BLaER1 (cell line): ENCODE measurements around the gene PRIMPOL.
"Not testable (repeated sequence)": the region's sequence is repeated elsewhere in the genome, so short reads cannot be mapped to it uniquely, and the experiment has no call there.

Experiments used
- H3K27ac ChIP-seq: shearing (Covaris generic); formaldehyde crosslinking; 2 replicates; pipeline ENCODE4 v1.8.1; 2022
- H3K27me3 ChIP-seq: shearing (Covaris generic); formaldehyde crosslinking; 2 replicates; pipeline ENCODE4 v1.8.1; 2022
- H3K36me3 ChIP-seq: shearing (Covaris generic); formaldehyde crosslinking; 2 replicates; pipeline ENCODE4 v1.8.1; 2022
- H3K4me1 ChIP-seq: shearing (Covaris generic); formaldehyde crosslinking; 2 replicates; pipeline ENCODE4 v1.8.1; 2022
- H3K4me2 ChIP-seq: shearing (Covaris generic); formaldehyde crosslinking; 2 replicates; pipeline ENCODE4 v1.8.1; 2022
- H3K4me3 ChIP-seq: shearing (Covaris generic); formaldehyde crosslinking; 2 replicates; pipeline ENCODE4 v1.8.1; 2022
- H3K9ac ChIP-seq: shearing (Covaris generic); formaldehyde crosslinking; 2 replicates; pipeline ENCODE4 v1.8.1; 2022
- H3K9me3 ChIP-seq: shearing (Covaris generic); formaldehyde crosslinking; 2 replicates; pipeline ENCODE4 v1.8.1; 2022
- H4K20me1 ChIP-seq: shearing (Covaris generic); formaldehyde crosslinking; 2 replicates; pipeline ENCODE4 v1.8.1; 2022
- Cebpa-rat ChIP-seq: shearing (Covaris generic); IDR thresholded peaks from 2 replicates; pipeline ENCODE4 v1.8.1; 2022

Gene PRIMPOL

GRCh38 chr4:184617600-184618196, 31.8 kb upstream of the PRIMPOL start:
- peaks cover 24% of the 10 kb centered on the region for H3K9me3 ChIP-seq
- H3K27me3 ChIP-seq, result no peaks in the 10 kb centered on the region
- H3K4me2 ChIP-seq, result no peak overlapping the region
- H3K27ac ChIP-seq, result no peak overlapping the region
- H4K20me1 ChIP-seq, result no peaks in the 10 kb centered on the region
- no peaks in the 10 kb centered on the region for H3K36me3 ChIP-seq
- TF ChIP-seq Cebpa-rat, result no peak
- no peaks in the 10 kb centered on the region for H3K4me1 ChIP-seq
- H3K4me3 ChIP-seq, result no peak overlapping the region
- no peak overlapping the region for H3K9ac ChIP-seq

- H3K9ac ChIP-seq, result no peak overlapping the region
- H3K9me3 ChIP-seq, result peaks cover 5% of the 10 kb centered on the region; the same call in 1 of the 2 replicates
- H3K4me2 ChIP-seq, result no peak overlapping the region
- H3K4me1 ChIP-seq, result no peaks in the 10 kb centered on the region
- TF ChIP-seq Cebpa-rat, result no peak
- H3K27ac ChIP-seq, result no peak overlapping the region
- peaks cover 7% of the 10 kb centered on the region; the same call in 1 of the 2 replicates for H3K36me3 ChIP-seq
- no peak overlapping the region for H3K4me3 ChIP-seq
- H3K27me3 ChIP-seq, result no peaks in the 10 kb centered on the region
- H4K20me1 ChIP-seq, result no peaks in the 10 kb centered on the region
Measured at GRCh38 chr4:184620212-184620867, 29.2 kb upstream of the PRIMPOL start.

GRCh38 chr4:184621518-184621917, 28.0 kb upstream of the PRIMPOL start:
- peaks cover 12% of the 10 kb centered on the region; the same call in 1 of the 2 replicates for H3K36me3 ChIP-seq
- no peak overlapping the region for H3K4me3 ChIP-seq
- no peaks in the 10 kb centered on the region for H4K20me1 ChIP-seq
- no peak overlapping the region for H3K27ac ChIP-seq
- TF ChIP-seq Cebpa-rat, result no peak
- peaks cover 3% of the 10 kb centered on the region; the same call in 1 of the 2 replicates for H3K4me1 ChIP-seq
- no peaks in the 10 kb centered on the region for H3K27me3 ChIP-seq
- no peak overlapping the region for H3K4me2 ChIP-seq
- H3K9me3 ChIP-seq, result no peaks in the 10 kb centered on the region
- no peak overlapping the region for H3K9ac ChIP-seq

- H3K4me2 ChIP-seq, H3K27ac ChIP-seq, H3K9ac ChIP-seq, H3K27me3 ChIP-seq, H3K4me3 ChIP-seq, H4K20me1 ChIP-seq, H3K4me1 ChIP-seq, H3K9me3 ChIP-seq: not testable (repeated sequence)
- peaks cover 41% of the 10 kb centered on the region for H3K36me3 ChIP-seq
Measured at GRCh38 chr4:184624504-184624903, 25.0 kb upstream of the PRIMPOL start.

- no peak overlapping the region for H3K27ac ChIP-seq
- no peak overlapping the region for H3K4me2 ChIP-seq
- H3K9me3 ChIP-seq, result no peaks in the 10 kb centered on the region
- H4K20me1 ChIP-seq, result no peaks in the 10 kb centered on the region
- H3K9ac ChIP-seq, result no peak overlapping the region
- H3K4me3 ChIP-seq, result no peak overlapping the region
- TF ChIP-seq Cebpa-rat, result no peak
- no peaks in the 10 kb centered on the region for H3K27me3 ChIP-seq
- H3K36me3 ChIP-seq, result peaks cover 47% of the 10 kb centered on the region
- H3K4me1 ChIP-seq, result peaks cover 6% of the 10 kb centered on the region; the same call in 1 of the 2 replicates
Measured at GRCh38 chr4:184624972-184625554, 24.5 kb upstream of the PRIMPOL start.

GRCh38 chr4:184625783-184626596, 23.5 kb upstream of the PRIMPOL start:
- not testable (repeated sequence) for H3K27ac ChIP-seq, H3K9me3 ChIP-seq, H3K27me3 ChIP-seq, H3K4me1 ChIP-seq, H3K4me2 ChIP-seq, H3K9ac ChIP-seq, H4K20me1 ChIP-seq, H3K4me3 ChIP-seq
- peaks cover 56% of the 10 kb centered on the region for H3K36me3 ChIP-seq

GRCh38 chr4:184628103-184628502, 21.4 kb upstream of the PRIMPOL start:
- H4K20me1 ChIP-seq, result no peaks in the 10 kb centered on the region
- H3K9ac ChIP-seq, result no peak overlapping the region
- H3K9me3 ChIP-seq, result no peaks in the 10 kb centered on the region
- H3K27ac ChIP-seq, result no peak overlapping the region
- no peak overlapping the region for H3K4me3 ChIP-seq
- peaks cover 77% of the 10 kb centered on the region for H3K36me3 ChIP-seq
- no peak overlapping the region for H3K4me2 ChIP-seq
- H3K4me1 ChIP-seq, result peaks cover 6% of the 10 kb centered on the region; the same call in 1 of the 2 replicates
- TF ChIP-seq Cebpa-rat, result no peak
- no peaks in the 10 kb centered on the region for H3K27me3 ChIP-seq

- H3K36me3 ChIP-seq, result peaks cover 96% of the 10 kb centered on the region
Measured at GRCh38 chr4:184632842-184633241, 16.7 kb upstream of the PRIMPOL start.

GRCh38 chr4:184635381-184635780, 14.2 kb upstream of the PRIMPOL start:
- Histone ChIP-seq H3K27ac (no peak overlapping the region), H3K27me3 (no peaks in the 10 kb centered on the region), H4K20me1 (peaks cover 31% of the 10 kb centered on the region), H3K4me3 (no peak overlapping the region), H3K9me3 (no peaks in the 10 kb centered on the region), H3K4me1 (no peaks in the 10 kb centered on the region), H3K9ac (no peak overlapping the region), H3K36me3 (peaks cover 93% of the 10 kb centered on the region), H3K4me2 (no peak overlapping the region)
- no peak for TF ChIP-seq Cebpa-rat

More at GRCh38 chr4:184632842-184633241, 16.7 kb upstream of the PRIMPOL start:
- Histone ChIP-seq H3K4me3 (no peak overlapping the region), H3K9ac (no peak overlapping the region), H3K4me2 (no peak overlapping the region), H3K27me3 (no peaks in the 10 kb centered on the region), H4K20me1 (peaks cover 5% of the 10 kb centered on the region; the same call in 1 of the 2 replicates), H3K4me1 (no peaks in the 10 kb centered on the region), H3K9me3 (no peaks in the 10 kb centered on the region), H3K27ac (no peak overlapping the region)
- no peak for TF ChIP-seq Cebpa-rat

- no peak for TF ChIP-seq Cebpa-rat
- Histone ChIP-seq H3K4me1 (no peaks in the 10 kb centered on the region), H4K20me1 (peaks cover 38% of the 10 kb centered on the region), H3K4me3 (no peak overlapping the region), H3K36me3 (peaks cover 90% of the 10 kb centered on the region), H3K27ac (no peak overlapping the region), H3K4me2 (no peak overlapping the region), H3K9ac (no peak overlapping the region), H3K27me3 (no peaks in the 10 kb centered on the region), H3K9me3 (no peaks in the 10 kb centered on the region)
Measured at GRCh38 chr4:184636144-184636543, 13.4 kb upstream of the PRIMPOL start.
